Neural cell (in vitro differentiated cells): ENCODE results near the gene ADCY5.

Experiments
- CTCF ChIP-seq: fragments of 450-650 bp; IDR thresholded peaks from 2 replicates; pipeline ENCODE4 v1.5.1; 2014; ENCODE audit warnings: antibody characterized with exemption, mild to moderate bottlenecking, moderate library complexity; ENCODE audit not compliant: poor library complexity, severe bottlenecking
- EP300 ChIP-seq: fragments of 450-650 bp; conservative IDR thresholded peaks from 2 replicates; pipeline ENCODE4 v1.6.1; 2014; ENCODE audit warnings: antibody characterized with exemption, mild to moderate bottlenecking, moderate library complexity; ENCODE audit not compliant: poor library complexity, severe bottlenecking
- EZH2 ChIP-seq: fragments of 200-600, 300-800 bp; shearing (Covaris generic), sonication (generic); IDR thresholded peaks from 2 replicates; pipeline ENCODE4 v1.6.1; 2014; ENCODE audit warnings: antibody characterized with exemption, low read length, borderline replicate concordance, mild to moderate bottlenecking; ENCODE audit not compliant: insufficient read depth, poor library complexity, severe bottlenecking
- MXI1 ChIP-seq: fragments of 450-650 bp; conservative IDR thresholded peaks from 2 replicates; pipeline ENCODE4 v1.6.1; 2014; ENCODE audit warnings: antibody characterized with exemption, mild to moderate bottlenecking; ENCODE audit not compliant: poor library complexity, severe bottlenecking
- POLR2AphosphoS5 ChIP-seq: IDR thresholded peaks from 2 replicates; pipeline ENCODE4 v1.6.1; 2012
- RAD21 ChIP-seq: fragments of 450-650 bp; conservative IDR thresholded peaks from 2 replicates; pipeline ENCODE4 v1.6.1; 2014; ENCODE audit warnings: antibody characterized with exemption, mild to moderate bottlenecking, moderate library complexity
- SMC3 ChIP-seq: fragments of 450-650 bp; conservative IDR thresholded peaks from 2 replicates; pipeline ENCODE4 v1.6.1; 2014; ENCODE audit warnings: antibody characterized with exemption, mild to moderate bottlenecking, moderate library complexity; ENCODE audit not compliant: poor library complexity
- TAF1 ChIP-seq: IDR thresholded peaks from 2 replicates; pipeline ENCODE4 v1.6.1; 2012; ENCODE audit warnings: low read depth

- TF ChIP-seq POLR2AphosphoS5 (no peak), EP300 (no peak), RAD21 (no peak), CTCF (no peak), SMC3 (no peak), EZH2 (no peak), TAF1 (no peak), MXI1 (no peak)
These were observed 104.5 kb downstream of the ADCY5 start for GRCh38 chr3:123344175-123344906.
